BLaER1 treated with 17β-estradiol and CSF1 and Interleukin-3, amounts not matched to agents 10 nM and 100 nM (cell line): ENCODE measurements around the gene CHAMP1.
A peak's percentile ranks its signal among the peaks of the same experiment; 100 is the strongest.
"Not testable (repeated sequence)": the region's sequence is repeated elsewhere in the genome, so short reads cannot be mapped to it uniquely, and the experiment has no call there.

Experiments used
- H3K27ac ChIP-seq, 11 experiments: shearing (Covaris generic); formaldehyde crosslinking; 2 replicates each; pipeline ENCODE4 v1.8.1; 2022
- H3K27me3 ChIP-seq, 11 experiments: shearing (Covaris generic); formaldehyde crosslinking; 2 replicates each; pipeline ENCODE4 v1.8.1; 2022
- H3K36me3 ChIP-seq, 11 experiments: shearing (Covaris generic); formaldehyde crosslinking; 2 replicates each; pipeline ENCODE4 v1.8.1; 2022
- H3K4me1 ChIP-seq, 10 experiments: shearing (Covaris generic); formaldehyde crosslinking; 2 replicates each; pipeline ENCODE4 v1.8.1; 2022
- H3K4me2 ChIP-seq, 11 experiments: shearing (Covaris generic); formaldehyde crosslinking; 2 replicates each; pipeline ENCODE4 v1.8.1; 2022
- H3K4me3 ChIP-seq, 10 experiments: shearing (Covaris generic); formaldehyde crosslinking; 2 replicates each; pipeline ENCODE4 v1.8.1; 2022
- H3K9ac ChIP-seq, 11 experiments: shearing (Covaris generic); formaldehyde crosslinking; 2 replicates each; pipeline ENCODE4 v1.8.1; 2022
- H3K9me3 ChIP-seq, 11 experiments: shearing (Covaris generic); formaldehyde crosslinking; replicated peaks in 1 of 11; 2 replicates each; pipeline ENCODE4 v1.8.1; 2022
- H4K20me1 ChIP-seq, 11 experiments: shearing (Covaris generic); formaldehyde crosslinking; 2 replicates each; pipeline ENCODE4 v1.8.1; 2022
- Cebpa-rat ChIP-seq, 11 experiments: shearing (Covaris generic); IDR thresholded peaks; 2 replicates each; pipeline ENCODE4 v1.8.1; 2022

The CHAMP1 gene

GRCh38 chr13:114334305-114335053 is 20.2 kb downstream of the CHAMP1 start:
- Histone ChIP-seq H3K27ac (no peak overlapping the region), H4K20me1 (no peaks in the 10 kb centered on the region; a peak in 1 of 22 replicates), H3K9ac (no peak overlapping the region), H3K27me3 (no peaks in the 10 kb centered on the region), H3K9me3 (0 out of 22 replicates have a peak, but pooled peaks cover 0 to 5% (median 0%) of the 10 kb centered on the region in 11 experiments), H3K4me2 (peak overlapping the region in 8 of 11 experiments; percentile 6 to 56 (median 30); a peak in 12 of 22 replicates), H3K36me3 (peaks cover 3 to 14% (median 8%) of the 10 kb centered on the region in 11 experiments; a peak in 13 of 22 replicates), H3K4me3 (no peak overlapping the region), H3K4me1 (peaks cover 0 to 18% (median 11%) of the 10 kb centered on the region in 10 experiments; a peak in 15 of 20 replicates)
- TF ChIP-seq Cebpa-rat (IDR thresholded peaks at IDR 0.05) = no peak

DNA sequence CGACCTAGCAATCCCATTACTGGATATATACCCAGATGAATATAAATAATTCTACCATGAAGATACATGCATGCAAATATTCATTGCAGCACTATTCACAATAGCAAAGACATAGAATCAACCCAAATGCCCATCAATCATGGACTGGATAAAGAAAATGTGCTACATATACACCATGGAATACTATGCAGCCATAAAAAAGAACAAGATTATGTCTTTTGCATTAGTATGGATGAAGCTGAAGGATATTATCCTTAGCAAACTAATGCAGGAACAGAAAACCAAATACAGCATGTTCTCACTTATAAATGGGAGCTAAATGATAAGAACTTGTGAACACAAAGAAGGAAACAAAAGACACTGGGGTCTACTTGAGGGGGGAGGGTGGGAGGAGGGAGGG is 22.2 kb downstream of the CHAMP1 start:
- not testable (repeated sequence) for H3K4me2 ChIP-seq, H3K9ac ChIP-seq, H3K4me3 ChIP-seq, H3K27me3 ChIP-seq, H3K9me3 ChIP-seq, H3K27ac ChIP-seq, H4K20me1 ChIP-seq, H3K36me3 ChIP-seq
- H3K4me1 ChIP-seq = peaks cover 0 to 29% (median 18%) of the 10 kb centered on the region in 10 experiments; a peak in 15 of 20 replicates

DNA sequence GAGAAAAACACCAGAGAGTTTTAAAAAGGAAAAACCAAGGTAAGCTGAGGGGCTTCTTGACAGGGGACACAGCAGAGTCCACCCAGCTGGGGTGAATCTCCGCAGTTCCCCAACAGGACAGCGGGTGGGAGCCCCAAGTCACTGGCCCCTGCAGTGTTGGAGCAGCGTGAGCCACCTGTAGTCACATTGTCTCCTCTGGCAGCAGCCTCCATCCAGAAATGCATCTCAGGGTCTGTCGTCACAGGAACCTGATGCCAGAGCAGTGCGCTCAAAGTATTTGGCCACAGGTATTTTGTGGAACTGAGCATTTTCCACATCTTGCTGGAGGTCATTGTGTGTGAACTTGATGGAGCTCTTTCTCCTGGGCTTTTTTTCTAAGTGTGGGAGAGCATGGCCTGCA is 24.7 kb downstream of the CHAMP1 start:
- Histone ChIP-seq H3K9ac (no peak overlapping the region; a peak in 1 of 22 replicates), H3K27me3 (no peaks in the 10 kb centered on the region), H4K20me1 (no peaks in the 10 kb centered on the region), H3K4me2 (no peak overlapping the region), H3K9me3 (peaks cover 0 to 16% (median 0%) of the 10 kb centered on the region in 11 experiments; a peak in 3 of 22 replicates), H3K36me3 (no peaks in the 10 kb centered on the region), H3K27ac (no peak overlapping the region), H3K4me3 (no peak overlapping the region), H3K4me1 (peaks cover 3 to 25% (median 14%) of the 10 kb centered on the region in 10 experiments; a peak in 16 of 20 replicates)
- no peak for TF ChIP-seq Cebpa-rat (IDR thresholded peaks at IDR 0.05)

DNA sequence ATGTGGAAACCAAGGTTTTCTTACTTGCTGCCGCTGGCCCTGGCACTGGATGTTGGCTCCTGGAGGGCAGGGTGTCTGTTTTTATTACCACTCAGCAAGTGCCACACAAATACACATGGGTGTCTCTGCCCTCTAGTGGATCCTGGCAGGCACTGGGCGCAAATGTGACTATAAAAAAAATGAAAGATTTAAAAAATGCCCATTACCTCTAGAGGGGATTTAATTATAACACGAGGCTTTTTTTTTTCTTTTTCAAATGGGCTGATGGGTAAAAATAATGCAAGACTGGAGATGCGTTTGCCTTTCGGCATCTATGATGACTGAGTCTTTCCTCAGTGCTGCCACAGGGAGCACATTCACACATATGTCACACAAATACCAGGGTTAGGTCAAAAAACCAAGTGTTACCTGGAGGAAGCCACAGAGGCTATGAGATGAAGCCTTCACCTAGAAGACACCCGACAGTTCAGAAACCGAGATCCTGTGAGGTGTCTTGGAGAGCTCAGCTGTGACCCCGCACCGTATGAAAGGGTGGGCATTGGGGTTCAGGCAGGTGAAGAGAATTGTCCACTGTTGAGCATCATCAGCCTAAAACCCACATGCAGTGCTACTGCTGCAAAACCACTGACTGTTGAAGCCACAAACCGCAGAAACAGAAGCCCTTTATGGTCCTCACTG is 25.7 kb downstream of the CHAMP1 start:
- Histone ChIP-seq H3K9ac (no peak overlapping the region), H3K9me3 (peaks cover 0 to 16% (median 0%) of the 10 kb centered on the region in 11 experiments; a peak in 3 of 22 replicates), H3K4me1 (peaks cover 3 to 17% (median 9%) of the 10 kb centered on the region in 10 experiments; a peak in 16 of 20 replicates), H3K27me3 (no peaks in the 10 kb centered on the region), H3K4me2 (peak overlapping the region in 9 of 11 experiments; percentile 1 to 45 (median 21); a peak in 9 of 22 replicates), H3K27ac (no peak overlapping the region), H3K4me3 (no peak overlapping the region), H4K20me1 (no peaks in the 10 kb centered on the region), H3K36me3 (no peaks in the 10 kb centered on the region)
- no peak for TF ChIP-seq Cebpa-rat (IDR thresholded peaks at IDR 0.05)

GRCh38 chr13:114341003-114341777 is 26.9 kb downstream of the CHAMP1 start:
- no peaks in the 10 kb centered on the region for H4K20me1 ChIP-seq
- no peaks in the 10 kb centered on the region for H3K27me3 ChIP-seq
- H3K9me3 ChIP-seq = peaks cover 0 to 15% (median 0%) of the 10 kb centered on the region in 11 experiments; a peak in 3 of 22 replicates
- H3K9ac ChIP-seq = no peak overlapping the region
- no peaks in the 10 kb centered on the region for H3K36me3 ChIP-seq
- H3K4me1 ChIP-seq = peaks cover 3 to 17% (median 9%) of the 10 kb centered on the region in 10 experiments; a peak in 16 of 20 replicates
- H3K4me3 ChIP-seq = no peak overlapping the region
- TF ChIP-seq Cebpa-rat (IDR thresholded peaks at IDR 0.05) = no peak
- H3K27ac ChIP-seq = no peak overlapping the region
- H3K4me2 ChIP-seq = no peak overlapping the region

DNA sequence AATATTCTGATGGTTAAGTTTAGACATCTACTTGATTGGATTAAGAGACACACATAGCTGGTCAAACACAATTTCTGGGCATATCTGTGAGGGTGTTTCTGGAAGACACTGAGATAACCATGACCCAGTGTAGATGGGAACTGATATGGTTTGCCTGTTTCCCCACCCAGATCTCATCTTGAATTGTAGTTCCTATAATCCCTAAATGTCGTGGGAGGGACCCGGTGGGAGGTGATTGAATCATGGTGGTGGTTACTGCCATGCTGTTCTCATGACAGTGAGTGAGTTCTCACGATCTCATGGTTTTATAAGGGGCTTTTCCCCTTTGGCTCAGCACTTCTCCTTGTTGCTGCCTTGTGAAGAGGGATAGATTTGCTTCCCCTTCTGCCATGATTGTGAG is 33.0 kb downstream of the CHAMP1 start:
- Histone ChIP-seq H3K4me1 (peaks cover 0 to 17% (median 0%) of the 10 kb centered on the region in 10 experiments; a peak in 2 of 20 replicates), H3K4me2 (peak overlapping the region in 1 of 11 experiments; percentile 2; a peak in 1 of 22 replicates), H3K9me3 (peaks cover 0 to 11% (median 0%) of the 10 kb centered on the region in 11 experiments; a peak in 3 of 22 replicates)
- not testable (repeated sequence) for H3K4me3 ChIP-seq, H4K20me1 ChIP-seq, H3K27me3 ChIP-seq, H3K9ac ChIP-seq, H3K27ac ChIP-seq, H3K36me3 ChIP-seq

- H3K9me3 ChIP-seq = peaks cover 0 to 11% (median 6%) of the 10 kb centered on the region in 11 experiments; a peak in 10 of 22 replicates
Measured at GRCh38 chr13:114352763-114353162, 38.5 kb downstream of the CHAMP1 start.

GRCh38 chr13:114353382-114353781 is 39.1 kb downstream of the CHAMP1 start:
- H3K4me2 ChIP-seq, H3K27me3 ChIP-seq, H3K36me3 ChIP-seq, H3K4me1 ChIP-seq, H3K27ac ChIP-seq, H4K20me1 ChIP-seq, H3K4me3 ChIP-seq, H3K9ac ChIP-seq: not testable (repeated sequence)
- peaks cover 0 to 11% (median 6%) of the 10 kb centered on the region in 11 experiments; a peak in 10 of 22 replicates for H3K9me3 ChIP-seq

More at GRCh38 chr13:114352763-114353162, 38.5 kb downstream of the CHAMP1 start:
- not testable (repeated sequence) for H4K20me1 ChIP-seq, H3K4me2 ChIP-seq, H3K27me3 ChIP-seq, H3K4me3 ChIP-seq, H3K4me1 ChIP-seq, H3K27ac ChIP-seq, H3K9ac ChIP-seq, H3K36me3 ChIP-seq
